MM.1S (cell line): Measurements from ENCODE around the gene RBKS.

ENCODE experiments used
- DNase-seq: peaks from one replicate; pipeline ENCODE4 v3.0.0-alpha.2; 2015
- H2AFZ ChIP-seq: fragments of 300-600 bp; sonication (generic); 2 replicates; pipeline ENCODE4 v1.6.0; 2016; ENCODE audit warnings: antibody characterized with exemption, low read length
- H3F3A ChIP-seq: fragments of 300-600 bp; sonication (generic); 2 replicates; pipeline ENCODE4 v1.6.1; 2016; ENCODE audit warnings: mild to moderate bottlenecking, antibody characterized with exemption, low read length, moderate library complexity, mixed read lengths; ENCODE audit not compliant: insufficient read depth
- H3K27ac ChIP-seq: fragments of 300-600 bp; sonication (generic); 2 replicates; pipeline ENCODE4 v1.5.1; 2016; ENCODE audit warnings: mild to moderate bottlenecking, low read length
- H3K27me3 ChIP-seq: fragments of 300-600 bp; sonication (generic); replicated peaks from 2 replicates; pipeline ENCODE4 v1.6.0; 2016; ENCODE audit warnings: low read length; ENCODE audit not compliant: insufficient read depth
- H3K36me3 ChIP-seq: fragments of 300-600 bp; sonication (generic); replicated peaks from 2 replicates; pipeline ENCODE4 v1.6.1; 2016; ENCODE audit warnings: mild to moderate bottlenecking, low read length, mixed read lengths; ENCODE audit not compliant: insufficient read depth
- H3K4me1 ChIP-seq: fragments of 300-600 bp; sonication (generic); 2 replicates; pipeline ENCODE4 v1.6.1; 2016; ENCODE audit warnings: low read length, mixed read lengths
- H3K4me2 ChIP-seq: fragments of 300-600 bp; sonication (generic); 2 replicates; pipeline ENCODE4 v1.6.0; 2016; ENCODE audit warnings: low read depth, low read length
- H3K4me3 ChIP-seq: fragments of 300-600 bp; sonication (generic); 2 replicates; pipeline ENCODE4 v1.5.1; 2016; ENCODE audit warnings: low read length, mixed read lengths
- H3K79me2 ChIP-seq: fragments of 300-600 bp; sonication (generic); 2 replicates; pipeline ENCODE4 v1.6.1; 2016; ENCODE audit warnings: mixed run types, low read length, mixed read lengths
- H3K9ac ChIP-seq: fragments of 300-600 bp; sonication (generic); 2 replicates; pipeline ENCODE4 v1.6.1; 2016; ENCODE audit warnings: low read length, mixed read lengths
- H3K9me2 ChIP-seq: fragments of 300-600 bp; sonication (generic); replicated peaks from 2 replicates; pipeline ENCODE4 v1.6.1; 2016; ENCODE audit warnings: mild to moderate bottlenecking, low read length, mixed read lengths; ENCODE audit not compliant: insufficient read depth
- H3K9me3 ChIP-seq: fragments of 300-600 bp; sonication (generic); replicated peaks from 2 replicates; pipeline ENCODE4 v1.6.1; 2016; ENCODE audit warnings: mild to moderate bottlenecking, low read length, mixed read lengths; ENCODE audit not compliant: insufficient read depth
- H4K20me1 ChIP-seq: fragments of 300-600 bp; sonication (generic); 2 replicates; pipeline ENCODE4 v1.6.1; 2016; ENCODE audit warnings: mild to moderate bottlenecking, low read length, moderate library complexity, mixed read lengths; ENCODE audit not compliant: insufficient read depth
- EZH2 ChIP-seq: fragments of 300-600 bp; sonication (generic); optimal IDR thresholded peaks from 2 replicates; pipeline ENCODE3; 2017; ENCODE audit warnings: low read depth, mild to moderate bottlenecking, antibody characterized with exemption, low read length, mixed read lengths
- EZH2phosphoT487 ChIP-seq: fragments of 300-600 bp; sonication (generic); IDR thresholded peaks from 2 replicates; pipeline ENCODE4 v1.6.1; 2018; ENCODE audit warnings: antibody characterized with exemption, low read length
- TF ChIP-seq, protein P1 (sequence below): fragments of 300-600 bp; sonication (generic); IDR thresholded peaks from 2 replicates; pipeline ENCODE4 v1.5.1; 2016; ENCODE audit warnings: antibody characterized with exemption, low read length, mixed read lengths

RBKS gene

DNA sequence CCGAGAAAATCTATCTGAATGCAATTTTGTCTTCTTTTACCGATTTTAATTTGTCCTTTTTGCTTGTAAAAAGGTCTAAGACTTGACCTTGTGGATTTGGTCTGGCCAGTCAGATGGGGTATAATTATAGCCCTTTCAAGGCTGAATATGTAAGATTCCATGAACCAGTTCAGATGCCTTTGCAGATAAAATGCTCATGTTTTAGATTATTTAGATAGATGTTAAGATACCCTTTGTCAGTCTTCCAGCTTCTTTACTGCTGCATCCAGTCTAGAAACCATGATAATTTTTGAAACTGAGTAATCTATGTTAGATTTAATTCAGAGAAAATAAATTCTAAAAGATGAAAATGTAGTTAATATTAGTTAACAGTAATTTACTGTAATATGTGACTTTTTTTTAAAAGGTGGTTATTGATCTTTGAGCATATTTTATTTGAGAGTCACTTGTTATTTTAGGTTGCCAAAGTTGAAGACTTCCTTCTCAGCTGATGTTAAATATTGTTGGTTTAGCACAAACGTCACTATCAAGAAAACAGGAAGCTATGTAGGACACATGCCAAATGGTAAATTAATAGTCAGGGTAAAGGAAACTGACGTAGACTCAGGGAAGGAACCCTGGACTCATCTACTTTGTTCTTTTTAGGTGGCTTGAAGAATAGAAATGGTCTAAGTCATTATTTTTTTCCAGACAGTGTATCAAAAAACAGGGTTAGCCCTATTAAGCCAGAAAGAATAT lies 30.1 kb upstream of the RBKS start:
- Histone ChIP-seq H3F3A (no peaks in the 10 kb centered on the region), H3K9ac (no peak overlapping the region), H3K79me2 (no peaks in the 10 kb centered on the region), H2AFZ (no peak overlapping the region), H3K27me3 (no peaks in the 10 kb centered on the region), H3K4me2 (no peak overlapping the region), H3K4me1 (no peaks in the 10 kb centered on the region), H3K27ac (no peak overlapping the region), H3K36me3 (no peaks in the 10 kb centered on the region), H3K9me3 (no peaks in the 10 kb centered on the region), H3K9me2 (no peaks in the 10 kb centered on the region), H4K20me1 (no peaks in the 10 kb centered on the region), H3K4me3 (no peak overlapping the region)
- TF ChIP-seq EZH2 (no peak), EZH2phosphoT487 (no peak)
- TF ChIP-seq, protein P1, sequence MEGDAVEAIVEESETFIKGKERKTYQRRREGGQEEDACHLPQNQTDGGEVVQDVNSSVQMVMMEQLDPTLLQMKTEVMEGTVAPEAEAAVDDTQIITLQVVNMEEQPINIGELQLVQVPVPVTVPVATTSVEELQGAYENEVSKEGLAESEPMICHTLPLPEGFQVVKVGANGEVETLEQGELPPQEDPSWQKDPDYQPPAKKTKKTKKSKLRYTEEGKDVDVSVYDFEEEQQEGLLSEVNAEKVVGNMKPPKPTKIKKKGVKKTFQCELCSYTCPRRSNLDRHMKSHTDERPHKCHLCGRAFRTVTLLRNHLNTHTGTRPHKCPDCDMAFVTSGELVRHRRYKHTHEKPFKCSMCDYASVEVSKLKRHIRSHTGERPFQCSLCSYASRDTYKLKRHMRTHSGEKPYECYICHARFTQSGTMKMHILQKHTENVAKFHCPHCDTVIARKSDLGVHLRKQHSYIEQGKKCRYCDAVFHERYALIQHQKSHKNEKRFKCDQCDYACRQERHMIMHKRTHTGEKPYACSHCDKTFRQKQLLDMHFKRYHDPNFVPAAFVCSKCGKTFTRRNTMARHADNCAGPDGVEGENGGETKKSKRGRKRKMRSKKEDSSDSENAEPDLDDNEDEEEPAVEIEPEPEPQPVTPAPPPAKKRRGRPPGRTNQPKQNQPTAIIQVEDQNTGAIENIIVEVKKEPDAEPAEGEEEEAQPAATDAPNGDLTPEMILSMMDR: no peak
- DNase-seq: no peak

DNA sequence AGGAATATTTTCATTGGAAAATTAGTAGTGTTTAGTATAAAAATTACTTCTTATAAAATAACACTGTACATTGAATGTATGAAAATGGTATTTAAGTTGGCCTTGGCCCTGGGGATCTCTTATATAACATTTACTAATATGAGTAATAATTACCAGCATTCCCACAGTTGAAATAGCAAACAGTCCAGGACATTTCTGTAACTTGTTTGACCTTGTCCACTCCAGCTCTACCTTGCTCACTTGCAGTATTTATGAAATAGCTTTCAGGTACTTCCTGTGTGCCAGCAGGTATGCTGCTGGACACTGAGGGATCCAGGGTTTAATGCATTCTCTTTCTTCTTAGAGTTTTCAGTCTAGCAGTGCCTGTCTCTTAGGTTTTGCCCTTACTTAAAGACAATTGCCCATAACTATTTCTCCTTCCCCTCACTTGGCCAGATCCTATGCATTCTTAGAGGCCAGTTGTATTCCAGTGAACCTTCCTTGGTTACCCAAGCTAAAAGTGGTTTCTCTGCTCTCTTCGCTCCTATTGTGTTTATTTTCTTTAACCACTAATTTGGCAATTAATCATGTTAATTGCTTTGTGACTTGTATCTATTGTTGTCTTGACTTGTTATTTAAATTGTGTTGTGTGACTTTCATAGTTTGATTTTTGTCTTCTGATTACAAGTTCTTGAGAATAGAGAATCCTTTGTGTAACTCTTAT lies 26.3 kb upstream of the RBKS start:
- Histone ChIP-seq H3F3A (no peaks in the 10 kb centered on the region), H3K9ac (no peak overlapping the region), H3K27me3 (no peaks in the 10 kb centered on the region), H3K79me2 (no peaks in the 10 kb centered on the region), H3K27ac (no peak overlapping the region), H3K9me3 (no peaks in the 10 kb centered on the region), H3K4me1 (no peaks in the 10 kb centered on the region), H3K9me2 (no peaks in the 10 kb centered on the region), H4K20me1 (no peaks in the 10 kb centered on the region), H3K4me3 (no peak overlapping the region), H2AFZ (no peak overlapping the region), H3K36me3 (no peaks in the 10 kb centered on the region), H3K4me2 (no peak overlapping the region)
- no peak for DNase-seq
- TF ChIP-seq, protein P1: no peak
- TF ChIP-seq EZH2 (no peak), EZH2phosphoT487 (no peak)

DNA sequence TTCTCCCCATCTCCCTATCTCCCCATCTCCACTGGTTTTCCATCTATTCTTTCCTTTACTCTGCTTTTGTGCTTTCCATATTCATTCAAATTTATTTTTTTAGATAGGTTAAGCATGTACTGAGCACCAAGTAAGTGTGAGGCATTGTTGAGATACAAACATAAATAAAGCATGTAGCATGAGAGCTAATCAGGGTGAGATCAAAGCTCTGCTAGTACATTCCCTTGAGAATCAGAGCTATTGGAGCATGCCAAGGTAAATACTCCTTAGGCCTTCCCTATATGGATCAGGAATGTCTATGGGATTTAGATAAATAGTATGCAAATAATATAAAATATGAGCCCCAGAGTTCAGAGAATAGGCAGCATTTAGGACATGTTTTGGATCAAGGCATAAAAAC lies 25.7 kb upstream of the RBKS start:
- Histone ChIP-seq H3K4me1 (no peaks in the 10 kb centered on the region), H3K4me3 (no peak overlapping the region), H2AFZ (no peak overlapping the region), H3K9me2 (no peaks in the 10 kb centered on the region), H3F3A (no peaks in the 10 kb centered on the region), H3K79me2 (no peaks in the 10 kb centered on the region), H4K20me1 (no peaks in the 10 kb centered on the region), H3K4me2 (no peak overlapping the region), H3K27ac (no peak overlapping the region), H3K9ac (no peak overlapping the region), H3K27me3 (no peaks in the 10 kb centered on the region), H3K9me3 (no peaks in the 10 kb centered on the region), H3K36me3 (no peaks in the 10 kb centered on the region)
- no peak for DNase-seq
- TF ChIP-seq, protein P1: no peak
- no peak for TF ChIP-seq EZH2
- TF ChIP-seq EZH2phosphoT487: no peak
